ENCODE results near the gene LPAR3. TPM values are rescaled to one million over a fixed set of nuclear protein-coding genes. Genes with fewer than 3 reads are reported as not detected.

LPAR3 gene
- total RNA-seq, 1 donor from 2014 or later = 6.4 TPM

DNA sequence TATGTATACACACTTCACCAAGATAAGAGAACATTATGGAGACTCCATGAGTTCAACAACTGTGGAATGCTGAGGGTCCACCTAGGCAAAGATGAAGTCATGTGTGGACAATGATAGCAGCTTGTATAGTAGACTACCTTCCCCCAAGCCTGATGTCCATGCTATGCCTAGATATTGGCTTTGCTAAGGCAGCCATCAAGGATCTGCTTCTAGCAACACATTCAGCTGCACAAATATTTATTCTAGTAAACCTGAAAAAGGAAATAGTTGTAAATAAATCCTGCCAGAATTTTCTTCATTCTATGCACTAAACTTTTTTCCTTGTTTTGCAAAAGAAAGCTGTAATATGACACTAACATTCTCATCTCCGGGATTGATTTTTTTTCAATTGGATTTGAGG is 7.0 kb upstream of the LPAR3 start:
- H3K4me3 Mint-ChIP-seq = no peak overlapping the region
- peaks cover under 1% of the 10 kb centered on the region for H3K9me3 Mint-ChIP-seq
- no peak overlapping the region for H3K27ac Mint-ChIP-seq
- peaks cover 15% of the 10 kb centered on the region for H3K27me3 Mint-ChIP-seq
- no peaks in the 10 kb centered on the region for H3K36me3 Mint-ChIP-seq
- TF ChIP-seq, protein P1, sequence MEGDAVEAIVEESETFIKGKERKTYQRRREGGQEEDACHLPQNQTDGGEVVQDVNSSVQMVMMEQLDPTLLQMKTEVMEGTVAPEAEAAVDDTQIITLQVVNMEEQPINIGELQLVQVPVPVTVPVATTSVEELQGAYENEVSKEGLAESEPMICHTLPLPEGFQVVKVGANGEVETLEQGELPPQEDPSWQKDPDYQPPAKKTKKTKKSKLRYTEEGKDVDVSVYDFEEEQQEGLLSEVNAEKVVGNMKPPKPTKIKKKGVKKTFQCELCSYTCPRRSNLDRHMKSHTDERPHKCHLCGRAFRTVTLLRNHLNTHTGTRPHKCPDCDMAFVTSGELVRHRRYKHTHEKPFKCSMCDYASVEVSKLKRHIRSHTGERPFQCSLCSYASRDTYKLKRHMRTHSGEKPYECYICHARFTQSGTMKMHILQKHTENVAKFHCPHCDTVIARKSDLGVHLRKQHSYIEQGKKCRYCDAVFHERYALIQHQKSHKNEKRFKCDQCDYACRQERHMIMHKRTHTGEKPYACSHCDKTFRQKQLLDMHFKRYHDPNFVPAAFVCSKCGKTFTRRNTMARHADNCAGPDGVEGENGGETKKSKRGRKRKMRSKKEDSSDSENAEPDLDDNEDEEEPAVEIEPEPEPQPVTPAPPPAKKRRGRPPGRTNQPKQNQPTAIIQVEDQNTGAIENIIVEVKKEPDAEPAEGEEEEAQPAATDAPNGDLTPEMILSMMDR (conservative IDR thresholded peaks at IDR 0.05) = no peak
- no peak for DNase-seq (ENCODE audit: extremely low spot score, unreplicated experiment)
- peaks cover 4% of the 10 kb centered on the region for H3K4me1 Mint-ChIP-seq (ENCODE audit: unreplicated experiment)

DNA sequence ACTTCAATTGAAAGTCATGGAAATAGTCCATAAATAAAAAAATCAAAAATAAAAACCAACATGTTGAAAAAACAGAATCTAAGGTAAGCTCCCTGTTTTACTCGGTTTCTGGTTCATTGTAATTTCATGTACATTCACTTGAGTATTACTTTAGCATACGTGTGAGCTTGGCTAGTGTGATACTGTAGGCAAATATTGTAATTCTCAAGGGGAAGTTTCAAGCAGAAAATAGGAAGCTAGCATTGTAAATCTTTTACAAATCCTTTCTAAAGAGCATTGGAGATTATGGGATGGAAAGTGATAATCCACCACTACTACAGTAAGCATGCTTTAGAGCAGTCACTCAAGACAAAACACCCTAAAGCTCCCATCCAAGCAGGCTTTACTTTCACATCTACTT is 3.3 kb upstream of the LPAR3 start:
- Mint-ChIP-seq H3K27ac (no peak overlapping the region), H3K4me1 (ENCODE audit: unreplicated experiment) (peaks cover 21% of the 10 kb centered on the region), H3K9me3 (peaks cover 4% of the 10 kb centered on the region), H3K4me3 (no peak overlapping the region), H3K36me3 (no peaks in the 10 kb centered on the region), H3K27me3 (peaks cover 42% of the 10 kb centered on the region)
- no peak for DNase-seq (ENCODE audit: extremely low spot score, unreplicated experiment)
- TF ChIP-seq, protein P1 (conservative IDR thresholded peaks at IDR 0.05) = no peak

DNA sequence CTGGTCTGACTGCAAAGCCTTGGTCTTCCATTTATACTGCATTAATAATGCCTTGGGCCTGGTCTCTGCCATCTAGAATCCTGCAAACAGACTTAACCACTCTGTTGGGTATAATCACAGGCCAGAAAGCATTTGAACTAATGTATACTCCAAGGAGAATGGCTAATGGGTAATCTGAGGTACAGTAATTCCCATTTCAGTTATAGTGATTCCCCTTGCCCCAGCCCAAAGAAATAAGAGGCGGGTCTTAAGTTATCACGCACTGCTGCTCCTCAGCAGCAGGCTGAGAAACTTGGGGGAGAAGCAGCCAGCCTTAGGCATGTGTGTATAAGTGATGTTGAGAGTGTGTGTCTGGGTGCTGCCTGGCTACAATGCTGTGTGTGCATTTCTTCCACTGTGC is 2.4 kb downstream of the LPAR3 start:
- no peak overlapping the region for H3K27ac Mint-ChIP-seq
- DNase-seq (ENCODE audit: extremely low spot score, unreplicated experiment) = no peak
- peaks cover 58% of the 10 kb centered on the region for H3K27me3 Mint-ChIP-seq
- peak overlapping the region; percentile 67 for H3K4me3 Mint-ChIP-seq
- peaks cover 4% of the 10 kb centered on the region for H3K9me3 Mint-ChIP-seq
- peaks cover 32% of the 10 kb centered on the region for H3K4me1 Mint-ChIP-seq (ENCODE audit: unreplicated experiment)
- TF ChIP-seq, protein P1 (conservative IDR thresholded peaks at IDR 0.05) = no peak
- no peaks in the 10 kb centered on the region for H3K36me3 Mint-ChIP-seq

DNA sequence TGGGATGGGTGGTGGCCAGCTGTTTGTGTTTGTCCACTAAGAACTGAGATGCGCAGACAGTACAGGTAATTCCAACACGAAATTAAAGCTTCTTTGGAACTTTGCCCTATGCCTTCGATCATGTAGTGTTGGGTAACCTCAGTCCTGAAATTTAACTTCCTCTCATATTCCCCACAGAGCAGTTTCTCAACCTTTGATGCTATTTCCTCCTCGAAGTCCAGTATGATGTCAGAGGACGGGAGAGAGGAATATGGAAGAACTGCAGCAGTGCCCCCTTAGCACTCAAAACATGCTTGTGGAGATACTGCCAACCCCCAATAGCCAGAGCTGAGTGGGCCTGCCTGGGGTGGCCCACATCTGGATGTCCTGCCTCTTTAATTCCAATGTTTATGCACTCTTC is 3.6 kb downstream of the LPAR3 start:
- Mint-ChIP-seq H3K27me3 (peaks cover 46% of the 10 kb centered on the region), H3K4me3 (no peak overlapping the region)
- TF ChIP-seq, protein P1 (conservative IDR thresholded peaks at IDR 0.05) = no peak

DNA sequence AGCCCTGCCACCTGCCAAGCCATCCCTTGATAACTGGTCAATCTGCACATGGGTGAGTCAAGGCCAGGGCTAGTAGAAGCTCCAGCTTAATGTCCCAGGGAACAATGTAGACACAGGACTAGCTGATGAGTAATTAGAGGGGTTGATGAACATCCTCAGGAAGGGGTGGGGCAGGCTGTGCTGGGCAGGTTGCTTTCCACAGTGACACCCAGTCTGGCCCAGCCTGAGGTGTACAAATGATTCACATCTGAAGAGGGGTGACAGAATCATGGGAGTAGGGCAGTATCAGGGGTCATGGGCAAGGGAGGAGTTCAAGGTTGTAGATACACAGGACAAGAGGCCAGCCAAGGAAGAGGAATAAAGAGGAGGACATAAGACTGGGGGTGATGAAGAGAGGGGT is 4.3 kb downstream of the LPAR3 start:
- Mint-ChIP-seq H3K4me3 (no peak overlapping the region), H3K4me1 (ENCODE audit: unreplicated experiment) (peaks cover 33% of the 10 kb centered on the region), H3K27ac (no peak overlapping the region), H3K9me3 (no peaks in the 10 kb centered on the region), H3K36me3 (no peaks in the 10 kb centered on the region), H3K27me3 (peaks cover 40% of the 10 kb centered on the region)
- TF ChIP-seq, protein P1 (conservative IDR thresholded peaks at IDR 0.05) = no peak
- no peak for DNase-seq (ENCODE audit: extremely low spot score, unreplicated experiment)

More for the DNA sequence above, 3.6 kb downstream of the LPAR3 start:
- no peaks in the 10 kb centered on the region for H3K36me3 Mint-ChIP-seq
- peaks cover 37% of the 10 kb centered on the region for H3K4me1 Mint-ChIP-seq (ENCODE audit: unreplicated experiment)
- DNase-seq (ENCODE audit: extremely low spot score, unreplicated experiment) = no peak
- H3K9me3 Mint-ChIP-seq = no peaks in the 10 kb centered on the region
- no peak overlapping the region for H3K27ac Mint-ChIP-seq

Measured in type B pancreatic cell (in vitro differentiated cells).